ENCODE data around the gene OPHN1.
A peak's percentile ranks its signal among the peaks of the same experiment; 100 is the strongest.

The OPHN1 gene

GRCh38 chrX:68177542-68177941 is 255.8 kb downstream of the OPHN1 start:
- H3K27ac ChIP-seq (ENCODE audit: poor library complexity, severe bottlenecking): no peak overlapping the region
- DNase-seq (ENCODE audit: low spot score) (no peak), ATAC-seq (ENCODE audit: low read depth) (no peak)
- H3K27me3 ChIP-seq (ENCODE audit: insufficient read depth, poor library complexity, severe bottlenecking): no peaks in the 10 kb centered on the region
- no peak for TF ChIP-seq CTCF (IDR thresholded peaks at IDR 0.05; ENCODE audit: poor library complexity, severe bottlenecking)
- H3K36me3 ChIP-seq (ENCODE audit: low read depth): no peaks in the 10 kb centered on the region
- no peak overlapping the region for H3K4me3 ChIP-seq (ENCODE audit: severe bottlenecking)
- H3K4me1 ChIP-seq (ENCODE audit: insufficient read depth, poor library complexity, severe bottlenecking): no peaks in the 10 kb centered on the region
- no peaks in the 10 kb centered on the region for H3K9me3 ChIP-seq (ENCODE audit: severe bottlenecking)

DNA sequence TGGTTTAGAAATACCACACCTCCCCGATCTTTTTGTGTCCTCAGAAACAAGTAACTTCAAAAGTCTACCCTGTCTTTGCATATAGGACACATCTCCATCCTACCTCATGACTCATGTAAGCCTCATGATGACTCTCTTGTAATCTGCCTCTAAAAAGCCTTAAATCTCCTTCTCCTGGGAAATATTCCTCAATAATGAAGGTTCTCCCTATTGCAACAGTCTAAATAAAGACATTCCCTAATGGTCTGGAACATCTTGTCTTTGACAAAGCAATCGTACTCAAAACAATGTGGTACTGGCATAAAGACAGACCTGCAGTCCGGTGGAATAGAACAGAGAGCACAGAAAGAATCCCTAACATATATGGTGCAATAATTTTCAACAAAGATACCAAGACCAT is 257.7 kb downstream of the OPHN1 start:
- no peaks in the 10 kb centered on the region for H3K27me3 ChIP-seq (ENCODE audit: insufficient read depth, poor library complexity, severe bottlenecking)
- TF ChIP-seq CTCF (IDR thresholded peaks at IDR 0.05; ENCODE audit: poor library complexity, severe bottlenecking): no peak
- no peaks in the 10 kb centered on the region for H3K36me3 ChIP-seq (ENCODE audit: low read depth)
- ATAC-seq (ENCODE audit: low read depth): peak; percentile 54; the same call in 1 of the 3 replicates
- no peaks in the 10 kb centered on the region for H3K4me1 ChIP-seq (ENCODE audit: insufficient read depth, poor library complexity, severe bottlenecking)
- H3K4me3 ChIP-seq (ENCODE audit: severe bottlenecking): no peak overlapping the region
- H3K9me3 ChIP-seq (ENCODE audit: severe bottlenecking): no peaks in the 10 kb centered on the region
- DNase-seq (ENCODE audit: low spot score): no peak
- no peak overlapping the region for H3K27ac ChIP-seq (ENCODE audit: poor library complexity, severe bottlenecking)

DNA sequence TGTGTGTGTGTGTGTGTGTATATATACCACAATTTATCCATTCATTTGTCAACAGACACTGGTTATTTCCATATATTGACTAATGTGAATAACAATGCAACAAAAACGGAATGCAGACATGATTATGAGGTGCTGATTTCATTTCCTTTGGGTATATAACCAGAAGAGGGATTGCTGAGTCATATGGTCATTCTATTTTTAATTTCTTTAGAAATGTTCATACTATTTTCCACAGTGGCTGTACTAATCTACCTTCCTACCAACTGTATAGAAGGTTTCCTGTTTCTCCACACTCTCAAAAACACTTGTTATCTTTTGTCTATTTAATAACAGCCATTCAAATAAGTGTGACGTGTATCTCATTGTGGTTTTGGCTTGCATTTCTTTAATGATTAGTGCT is 269.9 kb downstream of the OPHN1 start:
- no peaks in the 10 kb centered on the region for H3K36me3 ChIP-seq (ENCODE audit: low read depth)
- no peaks in the 10 kb centered on the region for H3K9me3 ChIP-seq (ENCODE audit: severe bottlenecking)
- H3K4me3 ChIP-seq (ENCODE audit: severe bottlenecking): no peak overlapping the region
- H3K4me1 ChIP-seq (ENCODE audit: insufficient read depth, poor library complexity, severe bottlenecking): no peaks in the 10 kb centered on the region
- no peak for ATAC-seq (ENCODE audit: low read depth)
- no peak for DNase-seq (ENCODE audit: low spot score)
- no peaks in the 10 kb centered on the region for H3K27me3 ChIP-seq (ENCODE audit: insufficient read depth, poor library complexity, severe bottlenecking)
- H3K27ac ChIP-seq (ENCODE audit: poor library complexity, severe bottlenecking): no peak overlapping the region
- TF ChIP-seq CTCF (IDR thresholded peaks at IDR 0.05; ENCODE audit: poor library complexity, severe bottlenecking): no peak

GRCh38 chrX:68147848-68148247 is 285.4 kb downstream of the OPHN1 start:
- Histone ChIP-seq H3K4me3 (ENCODE audit: severe bottlenecking) (no peak overlapping the region), H3K4me1 (ENCODE audit: insufficient read depth, poor library complexity, severe bottlenecking) (no peaks in the 10 kb centered on the region), H3K36me3 (ENCODE audit: low read depth) (no peaks in the 10 kb centered on the region), H3K27me3 (ENCODE audit: insufficient read depth, poor library complexity, severe bottlenecking) (no peaks in the 10 kb centered on the region), H3K27ac (ENCODE audit: poor library complexity, severe bottlenecking) (no peak overlapping the region), H3K9me3 (ENCODE audit: severe bottlenecking) (no peaks in the 10 kb centered on the region)
- ATAC-seq (ENCODE audit: low read depth): no peak
- no peak for TF ChIP-seq CTCF (IDR thresholded peaks at IDR 0.05; ENCODE audit: poor library complexity, severe bottlenecking)
- DNase-seq (ENCODE audit: low spot score): no peak

DNA sequence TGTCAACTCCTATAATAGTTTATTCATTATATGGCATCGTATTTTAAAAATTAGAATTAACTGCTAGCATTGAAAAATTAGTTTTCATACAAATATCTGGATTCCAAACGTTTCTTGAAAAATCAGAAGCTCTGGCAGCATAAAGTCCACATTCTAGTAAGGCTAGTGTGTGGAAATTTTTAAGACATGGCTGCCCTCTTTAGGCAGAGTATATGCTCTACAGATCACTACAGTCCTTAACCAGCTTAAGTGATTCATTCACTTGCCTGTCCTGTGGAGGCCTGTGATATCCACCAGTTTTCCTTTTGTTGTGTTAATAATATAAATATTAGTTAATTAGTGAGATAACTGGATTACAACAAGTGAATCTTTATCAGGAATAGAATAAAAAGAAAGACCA is 287.2 kb downstream of the OPHN1 start:
- DNase-seq (ENCODE audit: low spot score): no peak
- no peaks in the 10 kb centered on the region for H3K36me3 ChIP-seq (ENCODE audit: low read depth)

More for the DNA sequence above, 287.2 kb downstream of the OPHN1 start:
- no peak overlapping the region for H3K27ac ChIP-seq (ENCODE audit: poor library complexity, severe bottlenecking)
- H3K4me1 ChIP-seq (ENCODE audit: insufficient read depth, poor library complexity, severe bottlenecking): no peaks in the 10 kb centered on the region
- ATAC-seq (ENCODE audit: low read depth): peak; percentile 76; the same call in 2 of the 3 replicates
- H3K4me3 ChIP-seq (ENCODE audit: severe bottlenecking): no peak overlapping the region
- H3K27me3 ChIP-seq (ENCODE audit: insufficient read depth, poor library complexity, severe bottlenecking): no peaks in the 10 kb centered on the region
- TF ChIP-seq CTCF (IDR thresholded peaks at IDR 0.05; ENCODE audit: poor library complexity, severe bottlenecking): peak; percentile 38
- H3K9me3 ChIP-seq (ENCODE audit: severe bottlenecking): no peaks in the 10 kb centered on the region

Measured in RWPE2 (cell line).